Stimulated activated CD4-positive, alpha-beta T cell treated with anti-CD3 and anti-CD28 coated beads, Interleukin-1b, Interleukin-23, amount 100 ng/mL, for 48 hours (primary cell): Measurements from ENCODE around the gene RALGPS1.

Experiments
- DNase-seq: peaks from one replicate; pipeline ENCODE4 v3.0.0-alpha.2; 2020

The RALGPS1 gene

GRCh38 chr9:127081250-127082185 is 166.9 kb downstream of the RALGPS1 start:
- DNase-seq: no peak

- DNase-seq: no peak
Measured at GRCh38 chr9:127083138-127083980, 168.8 kb downstream of the RALGPS1 start.

DNA sequence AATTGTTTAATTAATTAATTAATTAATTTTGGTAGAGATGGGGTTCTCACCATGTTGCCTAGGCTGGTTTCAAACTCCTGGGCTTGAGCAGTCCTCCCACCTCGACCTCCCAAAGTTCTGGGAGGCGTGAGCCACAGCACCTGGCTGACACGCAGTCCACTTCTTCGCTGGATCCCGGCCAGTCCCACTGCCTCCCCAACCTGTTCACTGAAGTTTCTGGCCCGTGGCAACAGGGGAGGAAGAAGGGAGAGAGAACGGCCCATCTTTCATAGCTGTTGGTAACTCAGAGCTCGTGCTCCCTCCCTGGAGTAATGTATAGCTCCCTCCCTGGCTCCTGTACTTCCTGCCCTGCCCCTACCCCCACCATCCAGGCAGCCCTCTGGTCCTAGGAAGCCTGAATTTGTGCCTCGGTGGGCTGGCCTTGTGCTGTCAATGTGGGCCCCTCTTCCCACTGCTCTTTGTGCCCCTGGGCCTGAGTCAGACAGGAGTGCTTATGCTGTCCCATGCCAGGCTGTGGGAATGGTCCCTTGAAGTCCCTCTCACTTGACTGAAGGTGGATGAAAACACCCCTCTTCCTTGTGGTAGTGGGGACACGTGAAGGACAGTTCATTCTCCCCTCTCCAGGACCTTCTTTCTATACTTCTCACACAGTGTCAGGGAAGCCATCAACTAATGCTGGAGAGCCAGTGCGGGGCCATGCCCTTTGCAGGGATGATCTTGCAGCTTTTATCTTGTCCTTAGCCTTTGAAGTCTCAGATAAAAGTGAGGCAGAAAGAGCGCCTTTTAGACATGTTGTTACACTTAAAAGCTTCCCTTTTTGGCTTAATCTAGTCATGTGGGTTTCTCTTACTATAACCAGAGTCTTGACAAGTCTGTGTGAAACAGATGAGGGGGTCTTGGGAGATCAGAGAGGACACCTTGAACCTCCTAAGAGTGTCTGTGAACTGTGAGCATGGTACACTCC is 169.8 kb downstream of the RALGPS1 start:
- no peak for DNase-seq

DNA sequence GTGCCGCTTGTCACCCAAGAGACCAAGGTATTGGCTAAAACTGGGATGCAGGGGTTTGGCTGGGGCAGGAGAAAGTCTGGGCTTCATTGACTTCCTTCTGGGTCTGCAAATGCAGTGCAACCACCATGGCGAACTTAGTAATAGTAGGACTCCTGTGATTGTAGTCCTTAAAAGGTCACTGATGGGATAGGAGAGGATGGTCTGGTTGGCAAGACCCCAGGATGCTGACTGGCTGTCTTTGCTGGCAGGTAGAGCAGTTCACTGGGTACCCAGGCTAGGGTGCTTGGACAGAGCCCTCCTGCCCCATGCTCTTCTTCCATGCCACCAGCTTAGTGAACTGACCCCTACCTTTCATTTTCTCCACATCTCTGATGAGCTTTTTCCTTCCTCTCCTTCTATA is 170.6 kb downstream of the RALGPS1 start:
- no peak for DNase-seq

- DNase-seq: no peak
Measured at GRCh38 chr9:127086771-127087170, 172.2 kb downstream of the RALGPS1 start.

- no peak for DNase-seq
Measured at GRCh38 chr9:127087411-127087810, 172.8 kb downstream of the RALGPS1 start.

GRCh38 chr9:127087836-127088235 is 173.3 kb downstream of the RALGPS1 start:
- no peak for DNase-seq

DNA sequence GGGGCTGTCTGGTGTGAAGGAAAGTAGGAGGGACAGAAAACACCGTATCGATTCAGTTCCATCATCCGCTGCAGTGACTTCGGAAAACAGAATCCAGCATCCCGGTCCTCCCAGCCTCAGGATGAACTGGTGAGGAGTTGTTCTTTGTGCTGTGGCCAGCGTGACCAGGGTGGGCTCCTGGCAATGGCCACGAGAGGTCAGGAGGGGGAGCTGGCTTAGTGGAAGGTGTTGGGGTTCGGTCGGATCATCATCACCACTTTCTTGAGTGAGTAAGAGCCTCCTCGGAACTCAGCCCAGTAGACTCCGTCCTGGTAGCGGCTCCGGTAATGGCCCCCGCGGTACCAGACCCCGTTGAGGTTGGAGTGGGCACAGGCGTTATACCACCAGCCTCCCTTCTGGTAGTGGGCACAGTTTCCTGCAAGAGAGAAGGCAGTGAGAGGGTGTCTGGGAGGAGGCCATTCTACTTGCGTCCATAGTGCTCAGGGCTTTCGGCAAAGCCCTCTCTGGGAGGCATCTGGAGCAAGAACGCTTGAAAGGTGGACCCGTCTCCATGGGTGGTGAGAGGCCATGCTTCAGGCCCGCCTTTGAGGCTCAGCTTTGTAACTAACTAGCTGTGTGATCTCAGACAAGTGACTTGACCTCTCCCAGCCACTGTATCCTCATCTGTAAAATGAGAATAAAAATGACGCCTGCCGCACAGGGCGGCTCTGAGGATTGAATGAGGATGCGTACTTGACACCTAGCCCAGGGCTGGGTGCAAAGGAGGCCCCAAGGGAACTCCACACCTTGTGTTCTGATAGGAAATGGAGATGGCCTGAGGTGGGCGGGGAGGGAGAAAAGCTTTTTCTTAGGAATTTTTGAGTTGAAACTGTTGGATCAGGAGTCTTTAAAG is 174.4 kb downstream of the RALGPS1 start:
- no peak for DNase-seq

GRCh38 chr9:127089631-127090081 is 175.1 kb downstream of the RALGPS1 start:
- no peak for DNase-seq

DNA sequence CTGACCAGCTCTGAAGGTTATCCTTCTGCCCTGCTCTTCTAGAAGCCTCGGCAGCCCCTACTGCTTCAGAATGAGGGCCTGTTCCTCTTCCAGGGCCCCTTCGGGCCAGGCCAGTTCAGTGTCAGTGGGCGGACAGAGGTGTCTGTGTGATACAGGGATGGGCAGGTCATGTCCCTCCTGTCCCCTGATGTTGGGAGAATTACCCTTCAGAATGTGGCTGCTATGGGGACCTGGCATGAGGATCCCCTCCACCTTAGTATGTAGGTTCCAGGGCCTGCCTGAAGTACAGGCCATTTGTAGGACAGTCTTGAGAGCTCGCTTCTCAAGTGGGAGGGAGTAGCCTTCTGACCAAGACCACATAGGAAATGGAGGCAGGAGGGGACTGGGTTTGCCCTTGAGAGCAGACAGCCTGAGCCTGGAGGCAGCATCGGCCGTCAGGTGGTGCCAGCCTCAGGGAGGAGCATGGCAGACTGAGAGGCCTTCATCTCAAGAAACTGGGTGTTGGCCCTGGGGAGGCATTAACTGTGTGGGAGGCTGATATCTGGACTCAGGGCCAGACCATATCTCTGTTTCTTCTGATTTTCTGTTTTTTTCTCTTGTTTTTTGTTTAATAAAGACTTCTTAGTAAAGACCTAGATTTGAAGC is 175.9 kb downstream of the RALGPS1 start:
- DNase-seq: no peak

GRCh38 chr9:127091526-127091925 is 176.9 kb downstream of the RALGPS1 start:
- DNase-seq: no peak

- DNase-seq: no peak
Measured at GRCh38 chr9:127092041-127092608, 177.5 kb downstream of the RALGPS1 start.

DNA sequence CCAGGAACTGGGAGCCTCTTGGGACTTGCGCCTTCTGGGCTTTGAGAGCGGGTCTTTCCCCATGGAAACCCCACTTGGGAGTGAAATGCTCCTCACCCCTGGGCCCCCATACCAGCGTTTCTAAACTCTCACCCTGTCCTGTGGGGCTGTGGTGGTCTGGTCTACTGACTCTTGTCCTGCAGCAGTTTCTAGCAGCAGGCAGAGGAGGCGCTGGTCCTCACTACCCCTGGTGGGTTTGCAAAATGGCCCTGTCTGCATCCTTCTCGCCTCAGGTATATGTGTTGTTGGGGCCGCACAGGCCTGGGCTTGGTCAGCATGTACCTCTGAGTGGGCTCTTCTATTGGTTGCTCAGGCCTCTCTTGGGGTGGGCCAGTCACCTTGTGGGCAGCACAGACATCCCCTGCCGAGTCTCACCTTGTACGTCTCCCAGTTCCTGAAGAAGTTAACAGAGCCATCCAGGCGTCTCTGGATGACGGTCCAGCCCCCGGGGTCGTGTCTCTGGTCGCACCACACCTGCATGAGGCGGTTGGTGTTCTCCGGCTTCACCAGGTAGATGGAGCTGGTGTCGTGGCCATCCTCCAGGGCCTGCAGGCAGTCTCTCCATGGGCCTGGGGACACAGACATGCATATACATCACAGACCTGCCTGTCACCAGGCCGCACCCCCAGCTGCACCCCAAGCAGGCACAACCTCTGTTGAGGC is 178.9 kb downstream of the RALGPS1 start:
- DNase-seq: no peak

DNA sequence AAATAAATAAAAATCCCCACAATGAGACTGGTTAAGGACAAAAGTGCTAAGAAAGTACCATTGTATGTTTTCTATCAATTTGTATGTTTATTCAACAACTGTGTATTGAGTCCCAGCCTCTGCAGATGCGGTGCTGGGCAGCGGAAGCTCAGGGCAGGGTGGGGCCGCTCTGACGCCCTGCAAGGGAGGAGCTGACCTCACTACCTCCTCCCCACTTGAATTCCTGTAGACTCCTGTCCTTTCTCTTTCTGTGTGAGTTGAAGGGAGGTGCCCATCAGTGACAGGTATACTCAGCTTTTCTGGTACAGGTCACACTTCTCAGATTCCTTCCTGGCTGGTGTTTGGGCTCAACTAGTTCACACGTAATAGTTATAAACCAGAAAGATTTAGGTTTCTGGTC is 180.8 kb downstream of the RALGPS1 start:
- no peak for DNase-seq

- no peak for DNase-seq
Measured at GRCh38 chr9:127096208-127096607, 181.6 kb downstream of the RALGPS1 start.

DNA sequence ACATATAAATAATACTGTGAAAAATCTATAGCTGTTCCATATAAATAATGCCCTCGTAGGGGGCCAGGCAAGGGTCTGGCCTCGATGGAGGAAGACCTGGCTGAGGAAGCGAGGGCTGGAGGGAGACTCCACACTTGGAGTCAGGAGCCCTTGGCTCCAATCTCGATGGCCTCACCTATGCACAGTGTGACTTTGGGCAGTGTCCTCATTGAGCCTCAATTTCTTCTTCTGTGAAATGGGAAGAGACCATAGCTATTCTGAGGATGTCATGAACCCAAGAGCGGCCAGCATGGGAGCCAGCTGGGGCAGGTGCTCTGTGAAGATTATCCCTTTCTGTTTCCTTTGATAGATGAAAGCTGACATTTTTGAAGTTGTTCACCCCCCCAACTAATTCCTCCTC is 183.1 kb downstream of the RALGPS1 start:
- no peak for DNase-seq

DNA sequence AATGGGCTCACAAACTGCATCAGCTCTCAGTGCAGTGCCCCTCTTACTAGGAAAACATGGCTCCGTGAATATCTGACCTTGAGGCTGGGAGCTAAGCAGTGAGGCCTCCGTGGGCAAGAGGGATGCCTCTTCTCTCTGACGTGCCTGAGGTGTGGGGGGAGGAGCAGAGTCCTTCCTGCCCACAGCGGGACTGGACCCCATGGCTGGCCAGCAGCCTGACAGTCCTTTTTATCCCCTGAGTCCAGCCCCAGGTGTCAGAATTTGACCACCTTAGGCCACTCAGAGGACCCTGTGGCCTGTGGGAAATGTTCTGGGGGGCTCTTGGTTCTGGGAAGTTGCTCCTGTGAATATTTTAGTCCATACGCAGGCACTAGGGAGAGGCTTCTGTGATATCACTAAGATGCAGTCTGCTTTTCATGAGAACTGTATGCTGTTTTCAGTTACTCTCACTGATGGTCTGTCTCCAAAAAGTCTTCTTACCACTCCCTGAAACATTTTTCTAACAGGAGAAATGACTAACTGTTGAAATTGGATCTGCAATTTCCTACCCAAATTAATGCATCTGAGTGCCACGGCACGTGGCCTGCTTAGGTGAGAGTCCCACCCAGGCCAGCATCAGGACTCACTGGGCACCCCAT is 184.5 kb downstream of the RALGPS1 start:
- no peak for DNase-seq

DNA sequence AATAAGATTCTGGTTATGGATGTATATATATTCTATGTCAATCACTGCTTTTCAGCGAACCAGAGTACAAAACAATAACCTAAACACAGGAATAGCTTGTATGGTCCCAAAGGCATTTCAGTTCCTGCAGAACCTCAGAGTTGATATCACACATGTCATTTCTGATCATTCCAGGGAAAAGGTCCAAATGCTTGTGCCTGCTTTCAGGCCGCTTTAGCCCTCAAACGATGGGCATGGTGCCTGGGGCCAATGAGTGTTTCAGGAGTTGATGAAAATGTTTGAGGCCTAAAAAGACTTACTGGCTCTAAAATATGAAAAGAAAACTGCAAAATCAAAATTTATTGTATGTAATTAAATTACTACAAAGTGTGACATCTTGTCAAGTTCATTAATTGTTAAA is 185.1 kb downstream of the RALGPS1 start:
- no peak for DNase-seq

DNA sequence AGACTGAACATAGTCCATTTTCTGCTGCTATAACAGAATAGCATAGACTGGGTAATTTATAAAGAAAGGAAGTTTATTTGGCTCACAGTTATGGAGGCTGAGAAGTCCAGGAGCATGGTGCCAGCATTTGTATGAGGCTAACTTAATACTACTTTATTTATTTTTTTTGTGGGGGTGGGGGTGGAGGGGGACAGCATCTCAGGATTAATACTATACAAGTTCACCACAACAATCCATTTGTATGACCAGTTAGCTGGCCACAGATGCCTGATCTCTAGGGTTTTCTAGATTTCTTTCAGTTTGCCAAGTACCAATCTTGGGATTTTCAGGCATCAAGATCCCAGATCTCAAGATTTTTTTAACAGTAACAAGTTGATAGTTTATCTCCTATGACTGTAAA is 187.6 kb downstream of the RALGPS1 start:
- DNase-seq: no peak
